LNCAP (cell line): ENCODE results near the gene CDV3.

Experiments
- TF ChIP-seq, protein P1 (sequence below): fragments of 450-650 bp; IDR thresholded peaks from 2 replicates; pipeline ENCODE4 v1.5.1; 2017; ENCODE audit warnings: mild to moderate bottlenecking

CDV3 gene

DNA sequence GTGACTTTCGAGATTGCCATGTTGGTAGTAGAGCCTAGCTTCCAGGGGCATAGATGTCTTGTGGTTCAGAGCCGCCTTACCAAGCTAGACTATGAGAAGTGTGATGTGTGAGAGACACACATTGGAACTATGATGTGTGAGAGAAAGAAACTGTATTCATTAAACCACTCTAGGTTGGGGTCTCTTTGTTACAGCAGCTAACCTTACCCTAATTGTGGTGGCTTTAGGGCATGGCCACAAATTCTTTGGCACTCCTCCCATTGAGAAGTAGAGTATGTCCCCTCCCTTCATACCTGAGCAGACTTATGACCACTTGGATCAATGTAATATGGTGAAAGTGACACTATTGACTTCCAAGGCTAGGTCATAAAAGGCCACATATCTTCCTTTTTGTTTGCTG, 35.3 kb upstream of the CDV3 start:
- TF ChIP-seq, protein P1, sequence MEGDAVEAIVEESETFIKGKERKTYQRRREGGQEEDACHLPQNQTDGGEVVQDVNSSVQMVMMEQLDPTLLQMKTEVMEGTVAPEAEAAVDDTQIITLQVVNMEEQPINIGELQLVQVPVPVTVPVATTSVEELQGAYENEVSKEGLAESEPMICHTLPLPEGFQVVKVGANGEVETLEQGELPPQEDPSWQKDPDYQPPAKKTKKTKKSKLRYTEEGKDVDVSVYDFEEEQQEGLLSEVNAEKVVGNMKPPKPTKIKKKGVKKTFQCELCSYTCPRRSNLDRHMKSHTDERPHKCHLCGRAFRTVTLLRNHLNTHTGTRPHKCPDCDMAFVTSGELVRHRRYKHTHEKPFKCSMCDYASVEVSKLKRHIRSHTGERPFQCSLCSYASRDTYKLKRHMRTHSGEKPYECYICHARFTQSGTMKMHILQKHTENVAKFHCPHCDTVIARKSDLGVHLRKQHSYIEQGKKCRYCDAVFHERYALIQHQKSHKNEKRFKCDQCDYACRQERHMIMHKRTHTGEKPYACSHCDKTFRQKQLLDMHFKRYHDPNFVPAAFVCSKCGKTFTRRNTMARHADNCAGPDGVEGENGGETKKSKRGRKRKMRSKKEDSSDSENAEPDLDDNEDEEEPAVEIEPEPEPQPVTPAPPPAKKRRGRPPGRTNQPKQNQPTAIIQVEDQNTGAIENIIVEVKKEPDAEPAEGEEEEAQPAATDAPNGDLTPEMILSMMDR = no peak

DNA sequence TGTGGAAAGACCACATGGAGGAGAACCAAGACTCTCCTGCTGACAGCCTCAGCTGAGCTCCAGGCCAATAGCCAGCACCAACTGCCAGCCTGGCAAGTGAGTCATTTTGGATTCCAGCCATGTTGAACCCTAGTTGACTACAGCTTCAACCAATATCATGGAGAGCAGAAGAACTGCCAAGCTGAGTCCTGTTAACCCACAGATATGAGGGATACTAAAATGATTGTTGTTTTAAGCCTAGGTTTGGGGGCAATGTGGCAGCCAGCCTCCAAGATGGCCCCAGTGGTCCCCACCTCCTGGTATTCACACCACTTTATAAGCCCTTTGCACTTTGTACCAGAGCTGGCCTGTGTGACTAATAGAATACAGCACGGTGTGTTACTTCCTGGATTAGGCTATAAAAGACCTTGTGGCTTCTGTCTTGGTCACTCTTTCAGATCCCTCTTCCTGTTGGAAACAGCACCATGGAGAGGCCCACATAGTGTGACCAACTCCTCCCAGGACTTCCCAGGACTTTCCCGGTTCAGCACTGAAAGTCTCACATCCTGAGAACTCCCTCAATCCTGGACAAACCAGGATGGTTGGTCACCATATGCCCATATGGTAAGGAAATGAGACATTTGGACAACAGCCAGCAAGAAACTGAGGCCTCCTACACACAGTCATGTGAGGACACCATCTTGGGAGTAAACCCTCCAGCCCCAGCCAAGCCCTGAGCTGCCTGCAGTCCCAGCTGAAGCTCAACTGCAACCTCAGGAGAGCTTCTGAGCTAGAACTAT, 32.4 kb upstream of the CDV3 start:
- TF ChIP-seq, protein P1 = no peak

DNA sequence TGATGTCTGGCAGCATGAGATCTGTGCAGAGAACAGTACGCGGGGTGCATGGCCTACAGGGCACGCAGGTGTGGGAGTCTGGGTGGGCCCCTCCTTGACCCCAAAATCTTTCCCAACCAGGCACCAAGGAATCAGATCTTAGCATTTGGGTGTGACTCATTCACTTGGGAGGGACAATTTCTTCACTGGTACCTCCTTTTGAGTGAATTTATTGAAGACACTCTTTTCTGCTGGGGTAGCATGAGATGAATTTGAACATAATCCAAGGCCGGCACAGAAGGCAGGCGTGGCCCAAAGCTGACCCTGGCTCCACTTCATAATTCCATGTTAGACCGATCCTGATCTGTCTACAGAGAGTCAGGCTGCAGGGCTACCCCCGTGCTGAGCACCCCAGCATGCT, 30.6 kb upstream of the CDV3 start:
- TF ChIP-seq, protein P1 = no peak

DNA sequence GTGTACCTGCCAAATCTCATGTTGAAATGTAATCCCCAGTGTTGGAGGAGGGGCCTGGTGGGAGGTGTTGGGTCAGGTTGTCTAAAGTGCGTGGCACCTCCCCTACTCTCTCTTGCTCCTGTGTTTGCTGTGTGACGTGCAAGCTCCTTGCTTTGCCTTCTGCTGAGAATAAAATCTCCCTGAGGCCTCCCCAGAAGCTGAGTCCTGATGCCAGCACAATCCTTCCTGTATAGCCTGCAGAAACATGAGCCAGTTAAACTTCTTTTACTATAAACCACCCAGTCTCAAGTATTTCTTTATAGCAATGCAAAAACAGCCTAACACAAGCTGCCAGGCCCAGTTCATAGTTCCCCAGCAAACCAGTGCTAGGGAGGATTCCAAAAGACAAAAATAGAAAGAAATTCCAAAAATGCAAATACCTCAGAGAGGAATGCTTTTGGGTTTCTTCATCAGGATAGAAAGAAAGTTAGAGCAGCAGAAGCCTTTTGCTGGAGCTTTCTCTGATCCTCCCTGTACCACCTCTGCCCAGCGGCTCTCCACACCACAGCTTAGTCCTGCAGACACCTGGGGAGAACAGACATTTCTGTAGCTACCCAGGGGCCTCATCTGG, 25.9 kb upstream of the CDV3 start:
- TF ChIP-seq, protein P1 = no peak

DNA sequence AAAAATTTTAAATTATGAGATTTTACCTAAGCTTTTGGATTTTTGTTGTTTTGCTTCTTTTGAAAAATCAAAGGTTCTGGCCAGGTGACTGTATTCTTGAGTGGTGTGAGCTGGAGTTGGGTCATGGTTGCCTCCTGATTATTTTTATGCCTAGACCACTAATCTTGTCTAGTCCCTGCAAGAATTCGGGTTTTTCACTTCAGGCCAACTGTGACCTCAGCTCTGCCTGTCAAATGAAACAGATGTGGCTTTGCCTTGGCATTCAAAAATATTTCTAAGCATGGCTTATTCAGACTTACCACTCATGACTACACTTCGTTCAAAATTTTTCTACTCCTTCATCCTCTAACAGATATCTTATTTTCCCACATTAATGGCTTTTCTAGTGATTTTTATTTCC, 25.4 kb upstream of the CDV3 start:
- TF ChIP-seq, protein P1 = no peak

DNA sequence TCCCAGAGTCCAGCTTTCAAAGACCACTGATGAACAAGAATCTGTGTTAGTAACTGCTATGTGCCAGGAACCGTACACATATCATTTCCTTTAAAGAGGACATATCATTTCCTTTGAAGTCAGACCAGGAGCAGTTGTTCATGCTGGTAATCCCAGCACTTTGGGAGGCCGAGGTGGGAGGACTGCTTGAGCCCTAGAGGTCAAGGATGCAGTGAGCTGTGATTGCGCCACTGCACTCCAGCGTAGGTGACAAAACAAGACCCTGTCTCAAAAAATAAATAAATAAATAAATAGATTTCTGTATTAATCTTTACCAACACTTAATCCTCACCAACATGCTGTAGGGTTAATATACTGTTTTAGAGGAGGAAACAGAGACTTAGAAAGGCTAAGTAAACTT, 23.9 kb upstream of the CDV3 start:
- TF ChIP-seq, protein P1 = no peak

DNA sequence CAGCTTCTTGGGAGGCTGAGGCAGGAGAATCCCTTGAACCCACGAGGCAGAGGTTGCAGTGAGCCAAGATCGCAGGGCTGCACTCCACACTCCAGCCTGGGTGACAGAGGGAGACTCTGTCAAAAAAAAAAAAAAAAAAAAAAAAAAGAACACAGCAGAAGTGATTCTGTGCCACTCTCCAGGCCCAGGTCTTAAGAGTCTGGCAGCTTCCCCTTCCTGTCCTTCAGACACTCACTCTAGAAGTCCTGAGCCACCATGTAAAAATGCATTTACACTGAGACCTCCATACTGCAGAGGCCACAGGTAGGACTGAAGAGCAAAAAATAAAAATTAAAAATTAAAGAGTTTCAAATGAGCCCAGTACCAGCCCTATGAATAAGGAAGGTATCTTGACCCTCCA, 11.8 kb upstream of the CDV3 start:
- TF ChIP-seq, protein P1 = no peak
